CD14-positive monocyte (primary cell): ENCODE measurements around the gene POU2F2. TPM values are rescaled to one million over a fixed set of nuclear protein-coding genes. Genes with fewer than 3 reads are reported as not detected.

Source experiments
- DNase-seq, 3 donors: peaks; one replicate each; pipeline ENCODE4 v3.0.0-alpha.2; 2011 to 2022
- H2AFZ ChIP-seq: 2 replicates; pipeline ENCODE4 v1.6.0; 2012; ENCODE audit warnings: mild to moderate bottlenecking, low read depth, low read length, inconsistent platforms; ENCODE audit not compliant: insufficient read depth, poor library complexity, severe bottlenecking
- H3K27ac ChIP-seq, 2 donors: 1 replicate in 1 of 2; 2 replicates in 1 of 2; pipeline ENCODE4 v1.5.1; 2012 to 2013; ENCODE audit warnings: low read length in 2 of 2, control low read depth in 1 of 2, inconsistent platforms in 1 of 2, low read depth in 1 of 2, mild to moderate bottlenecking in 1 of 2
- H3K27me3 ChIP-seq, 2 donors: one replicate each; pipeline versions ENCODE4 v1.6.0 to v1.6.1; 2011 to 2013; ENCODE audit warnings: low read length in 2 of 2; ENCODE audit not compliant: control insufficient read depth in 2 of 2, insufficient read depth in 2 of 2
- H3K36me3 ChIP-seq, 2 donors: replicated peaks in 1 of 2; 1 replicate in 1 of 2; 2 replicates in 1 of 2; pipeline versions ENCODE4 v1.5.1 to v1.6.1; 2012 to 2013; ENCODE audit warnings: low read length in 2 of 2, control low read depth in 1 of 2, inconsistent platforms in 1 of 2, mild to moderate bottlenecking in 1 of 2; ENCODE audit not compliant: insufficient read depth in 2 of 2, control insufficient read depth in 1 of 2
- H3K4me1 ChIP-seq, 2 donors: 1 replicate in 1 of 2; 2 replicates in 1 of 2; pipeline versions ENCODE4 v1.5.1 to v1.6.1; 2012 to 2013; ENCODE audit warnings: low read length in 2 of 2, control low read depth in 1 of 2, inconsistent platforms in 1 of 2, mild to moderate bottlenecking in 1 of 2, moderate library complexity in 1 of 2; ENCODE audit not compliant: insufficient read depth in 2 of 2, control insufficient read depth in 1 of 2
- H3K4me2 ChIP-seq: replicated peaks from 2 replicates; pipeline ENCODE3; 2012; ENCODE audit warnings: low read length, moderate library complexity, mild to moderate bottlenecking; ENCODE audit not compliant: poor library complexity, severe bottlenecking; ENCODE audit errors: extremely low read depth
- H3K4me3 ChIP-seq, 3 experiments: fragments of 200-600 bp in 1 of 3; sonication (generic) in 1 of 3; replicated peaks in 1 of 3; 1 replicate in 2 of 3; 2 replicates in 1 of 3; pipeline ENCODE4 v1.5.1; 2011 to 2013; ENCODE audit warnings: low read length in 3 of 3, mild to moderate bottlenecking in 3 of 3, control low read depth in 2 of 3, low read depth in 2 of 3, inconsistent platforms in 1 of 3, moderate library complexity in 1 of 3
- H3K79me2 ChIP-seq: 2 replicates; pipeline ENCODE4 v1.6.0; 2012; ENCODE audit warnings: mild to moderate bottlenecking, control low read depth, inconsistent platforms, low read length, moderate library complexity; ENCODE audit not compliant: insufficient read depth
- H3K9ac ChIP-seq: 2 replicates; pipeline ENCODE4 v1.6.0; 2017; ENCODE audit warnings: low read length, mild to moderate bottlenecking; ENCODE audit not compliant: insufficient read depth, poor library complexity, severe bottlenecking
- H3K9me3 ChIP-seq, 2 donors: replicated peaks in 1 of 2; 1 replicate in 1 of 2; 2 replicates in 1 of 2; pipeline versions ENCODE4 v1.5.1 to v1.6.1; 2012 to 2013; ENCODE audit warnings: low read length in 2 of 2, control low read depth in 1 of 2; ENCODE audit not compliant: control insufficient read depth in 1 of 2, insufficient read depth in 1 of 2
- H4K20me1 ChIP-seq: 2 replicates; pipeline ENCODE4 v1.6.0; 2012; ENCODE audit warnings: mild to moderate bottlenecking, low read length, control low read depth, moderate library complexity; ENCODE audit not compliant: insufficient read depth
- H3K27ac Mint-ChIP-seq, 7 donors: one replicate each; pipeline ENCODE4 v1.8.0; 2020; ENCODE audit warnings: mild to moderate bottlenecking in 7 of 7, mixed read lengths in 7 of 7, moderate library complexity in 6 of 7, inconsistent platforms in 2 of 7
- H3K27me3 Mint-ChIP-seq, 3 donors: one replicate each; pipeline ENCODE4 v1.8.0; 2021 to 2022; ENCODE audit warnings: low read depth in 3 of 3, mild to moderate bottlenecking in 3 of 3, mixed read lengths in 3 of 3, moderate library complexity in 3 of 3, inconsistent platforms in 1 of 3
- H3K36me3 Mint-ChIP-seq, 2 donors: one replicate each; pipeline ENCODE4 v1.8.0; 2020; ENCODE audit warnings: mixed read lengths in 2 of 2, inconsistent platforms in 1 of 2, mild to moderate bottlenecking in 1 of 2
- H3K4me1 Mint-ChIP-seq: one replicate; pipeline ENCODE4 v1.8.0; 2020; ENCODE audit warnings: mild to moderate bottlenecking, mixed read lengths
- H3K4me3 Mint-ChIP-seq, 2 donors: one replicate each; pipeline ENCODE4 v1.8.0; 2020; ENCODE audit warnings: mild to moderate bottlenecking in 2 of 2, mixed read lengths in 2 of 2, moderate library complexity in 1 of 2
- H3K9me3 Mint-ChIP-seq, 7 donors: one replicate each; pipeline ENCODE4 v1.8.0; 2020 to 2022; ENCODE audit warnings: mixed read lengths in 7 of 7, mild to moderate bottlenecking in 6 of 7, moderate library complexity in 6 of 7, inconsistent platforms in 2 of 7
- CTCF ChIP-seq: fragments of 200-600 bp; IDR thresholded peaks from one replicate; pipeline ENCODE4 v1.8.0; 2022; ENCODE audit warnings: antibody characterized with exemption, mild to moderate bottlenecking
- WGBS: methylation state at CpG from one replicate; pipeline ENCODE4 v1.1.5; 2013; ENCODE audit warnings: missing lambda C conversion rate; ENCODE audit not compliant: insufficient coverage; 5-methylcytosine and 5-hydroxymethylcytosine counted together
- intact Hi-C, 2 donors: fragments of 100-400 bp; cut with micrococcal nuclease; formaldehyde crosslinking; loops; one replicate each; pipeline versions ENCODE4 v1.15.0 to v1.15.1; 2023
- polyA plus RNA-seq, 3 donors: library from polyadenylated mRNA; depleted of rRNA in 1 of 3; unstranded in 2 of 3; stranded (reverse) in 1 of 3; fragments of 300-500 nt in 2 of 3; fragments of >200 nt in 1 of 3; fragmentation: Illumina TruSeq in 2 of 3; gene quantifications; 1 replicate in 2 of 3; 2 replicates in 1 of 3; pipeline ENCODE4 v1.2.3, GENCODE V29; 2012 to 2021

The POU2F2 gene
- polyA plus RNA-seq, 3 donors: 20.0 to 147 (median 28.2) TPM

GRCh38 chr19:42093926-42094325, 38.3 kb downstream of the POU2F2 start:
- no peak overlapping the region for H3K4me3 ChIP-seq
- H3K4me1 ChIP-seq: peaks cover 14 to 17% of the 10 kb centered on the region in 2 donors
- intact Hi-C loops: no loop called here
- no peaks in the 10 kb centered on the region for H3K9me3 Mint-ChIP-seq
- 97% methylated on average over 4 of the region's 4 CpGs for WGBS
- H3K27me3 ChIP-seq: no peaks in the 10 kb centered on the region
- no peak overlapping the region for H2AFZ ChIP-seq
- no peak overlapping the region for H3K27ac ChIP-seq
- DNase-seq: no peak
- peaks cover 73 to 85% of the 10 kb centered on the region in 2 donors for H3K36me3 ChIP-seq
- H4K20me1 ChIP-seq: peaks cover 96% of the 10 kb centered on the region
- H3K27me3 Mint-ChIP-seq: peaks cover 0 to 3% (median 0%) of the 10 kb centered on the region in 3 donors
- H3K79me2 ChIP-seq: no peaks in the 10 kb centered on the region
- peak overlapping the region in 3 of 7 donors; percentile 18 to 60 (median 50) for H3K27ac Mint-ChIP-seq
- no peaks in the 10 kb centered on the region for H3K9me3 ChIP-seq
- TF ChIP-seq CTCF: no peak
- peaks cover 23% of the 10 kb centered on the region for H3K4me1 Mint-ChIP-seq
- no peak overlapping the region for H3K4me2 ChIP-seq
- H3K9ac ChIP-seq: no peak overlapping the region
- H3K36me3 Mint-ChIP-seq: peaks cover 68 to 86% of the 10 kb centered on the region in 2 donors
- H3K4me3 Mint-ChIP-seq: no peak overlapping the region

- Histone ChIP-seq H3K79me2 (no peaks in the 10 kb centered on the region), H3K36me3 (peaks cover 69 to 81% of the 10 kb centered on the region in 2 donors), H3K4me2 (no peak overlapping the region), H3K9me3 (no peaks in the 10 kb centered on the region), H3K27me3 (no peaks in the 10 kb centered on the region), H3K4me1 (peaks cover 14 to 17% of the 10 kb centered on the region in 2 donors), H3K27ac (no peak overlapping the region), H2AFZ (no peak overlapping the region), H4K20me1 (peaks cover 96% of the 10 kb centered on the region), H3K4me3 (no peak overlapping the region), H3K9ac (no peak overlapping the region)
- intact Hi-C loops: no loop called here
- TF ChIP-seq CTCF: no peak
- no peak for DNase-seq
- WGBS: 90% methylated on average over 2 of the region's 4 CpGs
- H3K27ac Mint-ChIP-seq: peak overlapping the region in 3 of 7 donors; percentile 6 to 18 (median 15)
- no peak overlapping the region for H3K4me3 Mint-ChIP-seq
- peaks cover 0 to 3% (median 0%) of the 10 kb centered on the region in 3 donors for H3K27me3 Mint-ChIP-seq
- H3K36me3 Mint-ChIP-seq: peaks cover 64 to 82% of the 10 kb centered on the region in 2 donors
- no peaks in the 10 kb centered on the region for H3K9me3 Mint-ChIP-seq
- peaks cover 26% of the 10 kb centered on the region for H3K4me1 Mint-ChIP-seq
Observed at GRCh38 chr19:42093505-42093904, 38.7 kb downstream of the POU2F2 start.
